ENCODE results near the gene DHX16. TPM values are rescaled to one million over a fixed set of nuclear protein-coding genes. Genes with fewer than 3 reads are reported as not detected.

Gene DHX16
- total and polyA plus RNA-seq, 9 of the 15 experiments (the other 6 are each of a cell fraction or from before 2014, with no cell fraction given), result 14.6 to 66.1 (median 47.5) TPM

GRCh38 chr6:30681766-30682142 is 8.9 kb upstream of the DHX16 start:
- WGBS (ENCODE audit: insufficient coverage, low coverage, missing lambda C conversion rate), result 7% methylated on average over 4 of the region's 4 CpGs
- peak overlapping the region; percentile 88 for H3K27ac ChIP-seq (ENCODE audit: extremely low read depth, low read depth, low read length)
- ChIA-PET POLR2A (interaction anchor here (0.6 to 7.0 kb wide), 11 partner anchors 9 to 274 kb away, joined by 3 to 118 read pairs (median 4); partner anchors contain the start of genes DHX16, MDC1, MRPS18B and NRM), CTCF (ENCODE audit: low intra/inter-chr PET ratio) (interaction anchor here (6.1 kb wide), 1 partner anchor 40 kb away, joined by 92 read pairs; the partner anchor contains the start of gene TUBB)
- peak overlapping the region; percentile 97 for H3K4me2 ChIP-seq (ENCODE audit: insufficient read depth, low read length)
- peaks cover 38% of the 10 kb centered on the region for H3K36me3 ChIP-seq (ENCODE audit: control insufficient read depth, insufficient read depth, low read length)
- H3K27me3 ChIP-seq (ENCODE audit: control insufficient read depth in 2 of 2, insufficient read depth in 2 of 2, low read length in 2 of 2), result no peaks in the 10 kb centered on the region
- no peak for FAIRE-seq
- in situ Hi-C loops (cut with MboI) (no loop called here), intact Hi-C loops (cut with micrococcal nuclease) (loop anchor here (1.0 to 10.0 kb wide), 3 partner anchors 36 to 406 kb away; partner anchors contain the start of gene MDC1)
- peaks cover 41 to 73% of the 10 kb centered on the region in 2 experiments for H3K4me1 ChIP-seq (replicated peaks in 1 of 2; ENCODE audit: control insufficient read depth in 2 of 2, insufficient read depth in 2 of 2, low read length in 2 of 2)
- no peak for ATAC-seq
- no peaks in the 10 kb centered on the region for H3K9me3 ChIP-seq (replicated peaks; ENCODE audit: control insufficient read depth, insufficient read depth, low read depth, low read length)
- H3K9me1 ChIP-seq (ENCODE audit: control insufficient read depth, insufficient read depth, low read length), result no peaks in the 10 kb centered on the region
- no peaks in the 10 kb centered on the region; the same call in 1 of the 2 replicates for H4K20me1 ChIP-seq (replicated peaks; ENCODE audit: control insufficient read depth, insufficient read depth, low read length)
- DNase-seq (ENCODE audit: extremely low read depth in 1 of 4, low spot score in 3 of 4), result no peak
- peak overlapping the region; percentile 81 for H3K4me3 ChIP-seq
- H3K9ac ChIP-seq (ENCODE audit: insufficient read depth in 1 of 2, low read depth in 2 of 2, low read length in 2 of 2), result peak overlapping the region; percentile 76 to 81; a peak in 3 of 4 replicates
- peaks cover 80% of the 10 kb centered on the region for H3K79me2 ChIP-seq (ENCODE audit: control insufficient read depth, insufficient read depth, low read length)
- no TSS peak for BruUV-seq (replicated peaks)
- H2AFZ ChIP-seq (ENCODE audit: low read depth, low read length), result no peak overlapping the region
- no peak for TF ChIP-seq ZNF197 (CRISPR knock-in tag; IDR thresholded peaks at IDR 0.05; ENCODE audit: low read depth)
- TF ChIP-seq GTF2F1 (IDR thresholded peaks at IDR 0.05; ENCODE audit: low read depth, low read length), result no peak
- TF ChIP-seq CHD4 (IDR thresholded peaks at IDR 0.05; ENCODE audit: insufficient read depth, insufficient replicate concordance, low read depth, low read length, poor library complexity, severe bottlenecking), result no peak
- TF ChIP-seq ZNF318 (IDR thresholded peaks at IDR 0.05; ENCODE audit: borderline replicate concordance in 1 of 2, low read depth in 1 of 2), result no peak
- no peak for TF ChIP-seq MYNN (IDR thresholded peaks at IDR 0.05)
- TF ChIP-seq MYNN (CRISPR knock-in tag; IDR thresholded peaks at IDR 0.05), result no peak
- no peak for TF ChIP-seq SP1 (CRISPR knock-in tag; IDR thresholded peaks at IDR 0.05)
- no peak for TF ChIP-seq NCOR1 (IDR thresholded peaks at IDR 0.05)
- TF ChIP-seq ZNF75A (CRISPR knock-in tag; IDR thresholded peaks at IDR 0.05), result 0 out of 2 replicates have a peak, but pooled peaks have one; percentile 33
- no peak for TF ChIP-seq ATF7 (IDR thresholded peaks at IDR 0.05)
- TF ChIP-seq SRSF1 (IDR thresholded peaks at IDR 0.05; ENCODE audit: low read depth, low read length), result no peak
- TF ChIP-seq MTA2 (IDR thresholded peaks at IDR 0.05; ENCODE audit: low read depth), result 0 out of 2 replicates have a peak, but pooled peaks have one; percentile 15
- TF ChIP-seq SAFB2 (IDR thresholded peaks at IDR 0.05; ENCODE audit: borderline replicate concordance, low read depth, low read length, severe bottlenecking), result no peak
- no peak for TF ChIP-seq NR2C1 (IDR thresholded peaks at IDR 0.05)
- TF ChIP-seq NR2C1 (tag; IDR thresholded peaks at IDR 0.05), result 0 out of 2 replicates have a peak, but pooled peaks have one; percentile 12
- no peak for TF ChIP-seq TCF7L2 (IDR thresholded peaks at IDR 0.05; ENCODE audit: low read depth, low read length)
- no peak for TF ChIP-seq ARID1B (IDR thresholded peaks at IDR 0.05)

All from K562 (cell line).